Measurements from ENCODE around the gene CLEC2A. TPM values are rescaled to one million over a fixed set of nuclear protein-coding genes. Genes with fewer than 3 reads are reported as not detected.
"Not testable (repeated sequence)": the region's sequence is repeated elsewhere in the genome, so short reads cannot be mapped to it uniquely, and the experiment has no call there.

Gene CLEC2A, protein sequence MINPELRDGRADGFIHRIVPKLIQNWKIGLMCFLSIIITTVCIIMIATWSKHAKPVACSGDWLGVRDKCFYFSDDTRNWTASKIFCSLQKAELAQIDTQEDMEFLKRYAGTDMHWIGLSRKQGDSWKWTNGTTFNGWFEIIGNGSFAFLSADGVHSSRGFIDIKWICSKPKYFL
- total RNA-seq, result not detected in 2 replicates

DNA sequence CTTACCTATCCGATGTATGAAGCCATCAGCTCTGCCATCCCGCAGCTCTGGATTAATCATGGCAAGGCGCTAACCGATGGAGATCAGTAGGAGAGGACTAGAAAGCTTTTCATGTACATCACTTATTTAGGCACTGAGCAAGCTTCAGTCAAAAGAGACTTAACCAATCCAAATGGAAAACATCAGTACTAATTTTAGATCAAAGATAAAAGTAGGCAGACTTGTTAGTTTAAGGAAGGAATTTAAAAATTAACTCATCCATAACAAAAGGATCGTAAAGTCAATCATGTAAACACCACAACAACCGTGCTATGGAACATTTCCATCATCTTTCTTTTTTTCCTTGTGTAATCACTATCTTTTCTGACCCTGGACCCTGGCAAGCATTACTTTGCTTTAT, at the start of gene CLEC2A:
CLEC2A (minus strand) TSS at position 101 of the 400 bp plus-strand sequence; CDS start at position 60, 41 bp downstream.
- no peak for DNase-seq (ENCODE audit: low read depth, low spot score)

DNA sequence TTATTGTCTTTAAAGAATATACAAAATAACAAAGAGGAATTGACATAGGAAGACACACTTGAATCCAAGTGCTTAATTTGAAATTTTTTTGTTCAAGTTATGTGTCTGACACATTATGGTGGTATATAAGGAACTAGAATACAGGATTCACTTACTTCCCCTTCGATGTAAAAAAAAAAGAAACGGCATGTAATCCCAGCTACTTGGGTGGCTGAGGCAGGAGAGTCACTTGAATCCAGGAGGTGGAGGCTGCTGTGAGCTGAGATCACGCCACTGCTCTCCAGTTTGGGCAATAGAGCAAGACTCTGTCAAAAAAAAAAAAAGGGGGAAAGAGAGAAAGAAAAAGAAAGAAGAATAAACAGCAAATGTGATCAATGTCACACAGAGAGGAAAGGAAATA, 48.0 kb upstream of the CLEC2A start:
- no peak for DNase-seq (ENCODE audit: low read depth, low spot score)

DNA sequence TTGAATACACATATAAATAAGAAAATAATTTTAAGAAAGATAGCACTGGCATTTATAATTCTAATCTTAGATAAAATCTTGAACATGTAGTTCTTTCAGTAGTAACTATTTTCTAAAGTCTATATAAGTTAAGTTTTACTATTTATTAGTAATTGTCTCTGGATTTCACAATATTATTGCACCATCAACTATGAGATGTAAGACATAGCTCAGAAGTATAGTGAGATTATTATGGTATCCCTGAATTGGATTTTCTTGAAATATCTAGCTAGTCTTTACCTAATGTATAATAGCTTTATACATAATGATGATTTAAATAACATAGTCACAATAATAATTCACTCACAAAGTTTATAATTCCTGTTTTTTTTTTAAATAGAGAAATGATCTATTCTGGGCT, 45.7 kb upstream of the CLEC2A start:
- no peak for DNase-seq (ENCODE audit: low read depth, low spot score)

DNA sequence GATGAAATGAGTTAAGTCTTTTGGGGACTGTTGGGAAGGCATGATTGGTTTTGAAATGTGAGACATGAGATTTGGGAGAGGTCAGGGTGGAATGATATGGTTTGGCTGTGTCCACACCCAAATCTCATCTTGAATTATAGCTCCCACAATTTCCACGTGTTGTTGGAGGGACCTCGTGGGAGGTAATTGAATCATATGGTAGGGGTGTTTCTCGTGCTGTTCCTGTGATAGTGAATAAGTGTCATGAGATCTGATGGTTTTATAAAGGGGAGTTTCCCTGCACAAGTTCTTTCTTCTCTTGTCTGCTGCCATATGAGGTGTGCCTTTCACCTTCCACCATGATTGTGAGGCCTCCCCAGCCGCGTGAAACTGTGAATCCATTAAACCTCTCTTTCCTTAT, 44.5 kb upstream of the CLEC2A start:
- not testable (repeated sequence) for DNase-seq (ENCODE audit: low read depth, low spot score)

DNA sequence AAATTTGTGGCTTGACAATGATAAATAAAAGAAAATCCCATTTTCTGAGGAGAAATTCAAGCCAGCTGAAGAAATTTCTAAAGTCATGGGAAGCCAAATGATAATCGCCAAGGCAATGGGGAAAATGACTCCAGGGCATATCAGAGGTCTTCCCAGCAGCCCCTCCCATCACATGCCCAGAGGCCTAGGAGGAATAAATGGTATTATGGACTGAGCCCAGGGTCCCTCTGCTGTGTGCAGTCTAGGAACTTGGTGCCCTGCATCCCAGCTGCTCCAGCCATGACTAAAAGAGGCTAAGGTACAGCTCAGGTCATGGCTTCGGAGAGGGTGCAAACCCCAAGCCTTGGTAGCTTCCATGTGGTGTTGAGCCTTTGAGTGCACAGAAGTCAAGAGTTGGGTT, 43.4 kb upstream of the CLEC2A start:
- no peak for DNase-seq (ENCODE audit: low read depth, low spot score)

DNA sequence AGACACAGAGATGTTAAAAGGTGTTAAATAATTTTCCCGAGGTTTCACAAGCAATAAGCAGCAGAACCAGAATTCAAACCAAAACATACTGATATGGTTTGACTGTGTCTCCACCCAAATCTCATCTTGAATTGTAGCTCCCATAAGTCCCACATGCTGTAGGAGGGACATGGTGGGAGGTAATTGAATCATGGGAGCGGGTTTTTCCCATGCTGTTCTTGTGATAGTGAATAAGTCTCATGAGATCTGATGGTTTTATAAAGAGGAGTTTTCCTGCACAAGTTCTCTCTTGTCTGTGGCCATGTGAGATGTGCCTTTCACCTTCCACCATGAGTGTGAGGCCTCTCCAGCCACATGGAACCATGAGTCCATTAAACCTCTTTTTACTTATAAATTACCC, 42.6 kb upstream of the CLEC2A start:
- DNase-seq (ENCODE audit: low read depth, low spot score), result not testable (repeated sequence)

DNA sequence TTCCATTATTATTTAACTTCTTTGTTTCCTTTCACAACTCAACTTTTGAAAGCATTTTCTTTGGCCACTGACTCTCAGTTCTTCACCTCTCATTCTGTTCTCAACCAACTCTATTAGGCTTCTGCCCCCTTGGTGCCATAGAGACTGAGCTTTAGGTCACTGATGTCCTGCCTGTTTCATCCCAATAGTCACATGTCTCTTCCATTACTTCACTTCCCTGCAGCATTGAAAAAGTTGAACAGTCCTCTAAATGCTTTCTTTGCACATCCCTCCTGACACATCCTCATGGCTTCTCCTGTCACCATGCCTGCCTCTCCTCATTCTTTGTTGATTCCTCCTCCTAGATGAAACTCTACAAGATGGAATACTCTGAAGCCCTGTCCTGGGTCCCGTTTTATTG, 41.8 kb upstream of the CLEC2A start:
- DNase-seq (ENCODE audit: low read depth, low spot score), result no peak

DNA sequence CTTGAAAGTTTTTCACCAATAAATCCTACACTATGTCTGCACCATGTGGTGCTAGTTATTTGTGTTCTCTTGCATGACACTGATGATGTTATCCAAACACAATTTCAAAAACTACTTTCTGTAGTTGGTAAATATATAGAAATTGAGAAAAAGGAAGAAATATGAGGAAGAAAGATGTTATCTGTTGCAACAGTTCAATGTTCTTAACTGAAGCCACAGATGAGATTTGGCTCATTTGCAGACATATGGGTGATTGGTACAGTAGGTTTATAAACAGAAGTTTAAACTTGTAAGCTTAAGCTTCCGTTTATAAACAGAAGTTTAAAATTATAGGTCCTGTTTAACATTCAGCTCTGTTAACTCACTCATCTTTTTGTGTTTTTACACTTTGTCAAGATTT, 39.0 kb upstream of the CLEC2A start, which contains the start of gene CLEC12A:
CLEC12A (plus strand) TSS at position 229 of the 400 bp plus-strand sequence. CDS start 188 bp downstream, outside the sequence.
- DNase-seq (ENCODE audit: low read depth, low spot score), result no peak

DNA sequence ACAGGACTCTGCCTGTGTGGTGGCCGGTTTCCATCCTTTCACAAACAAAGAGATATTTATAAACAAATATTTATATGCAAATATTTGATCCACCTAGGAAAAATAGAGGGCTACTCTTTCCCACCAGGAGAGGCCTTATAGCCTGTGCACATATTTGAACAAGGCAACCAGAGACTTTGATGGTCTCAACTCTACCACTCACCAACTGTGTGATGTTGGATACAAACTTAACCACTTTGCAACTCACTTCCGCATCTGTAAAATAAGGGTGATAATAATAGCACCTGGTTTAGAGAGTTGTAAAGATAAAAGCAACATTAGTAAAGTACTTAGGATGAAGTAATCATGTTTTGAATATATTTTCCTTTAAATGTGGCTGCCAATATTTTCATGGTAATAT, 37.5 kb upstream of the CLEC2A start:
- no peak for DNase-seq (ENCODE audit: low read depth, low spot score)

DNA sequence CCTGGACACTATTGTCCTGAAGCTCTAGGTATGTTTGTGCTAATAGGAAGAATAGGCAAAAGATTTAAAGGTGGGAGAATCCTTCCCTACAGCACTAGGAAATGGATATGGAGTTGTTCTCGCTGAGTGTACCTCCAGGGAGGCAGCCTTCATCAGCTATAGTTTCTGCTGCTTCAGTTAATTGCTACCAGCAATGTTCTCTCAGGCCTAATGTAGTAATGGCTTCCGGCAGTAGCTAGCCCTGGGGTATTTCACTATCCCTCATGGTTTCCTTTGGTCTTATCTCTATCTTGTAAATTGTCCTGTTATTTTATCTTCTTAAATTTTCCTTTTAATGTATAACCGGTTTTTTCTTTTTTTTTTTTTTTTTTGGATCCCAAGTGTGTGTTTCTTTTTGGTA, 29.7 kb upstream of the CLEC2A start:
- no peak for DNase-seq (ENCODE audit: low read depth, low spot score)

DNA sequence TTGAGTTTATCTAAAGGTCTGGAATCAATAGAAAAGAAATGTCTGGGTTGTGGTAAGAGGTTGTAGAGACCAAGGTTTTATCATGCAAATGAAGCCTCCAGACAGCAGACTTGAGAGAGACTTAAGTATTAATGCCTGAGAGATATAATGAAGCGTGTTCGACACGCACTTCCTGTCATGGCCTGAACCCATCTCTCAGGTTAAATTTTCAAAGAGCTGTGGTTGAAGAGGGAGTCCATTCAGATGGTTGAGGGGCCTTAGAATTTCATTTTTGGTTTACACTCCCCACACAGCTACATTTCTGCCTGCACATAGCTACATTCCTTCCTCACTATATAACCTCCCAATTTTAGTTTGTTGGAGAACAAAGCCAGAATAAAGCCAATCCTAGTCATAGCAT, 28.9 kb upstream of the CLEC2A start:
- DNase-seq (ENCODE audit: low read depth, low spot score), result no peak

DNA sequence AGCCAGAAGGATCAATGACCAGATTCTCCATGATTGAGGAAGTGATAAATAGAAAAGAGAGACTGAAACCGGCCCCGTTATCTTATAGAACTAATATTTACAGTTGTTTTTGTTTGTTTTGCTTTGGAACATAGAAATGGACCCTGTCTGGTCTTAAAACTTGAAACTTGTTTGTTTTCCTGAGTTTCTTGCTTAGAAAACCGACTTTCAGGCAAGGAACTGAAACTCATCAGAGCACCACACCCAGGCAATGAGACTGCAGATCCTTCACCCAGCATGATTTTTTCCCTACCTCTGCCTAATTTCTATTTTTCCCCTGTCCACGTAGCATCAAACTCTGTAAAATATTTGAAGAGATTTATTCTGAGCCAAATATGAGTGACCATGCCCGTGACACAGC, 28.4 kb upstream of the CLEC2A start:
- DNase-seq (ENCODE audit: low read depth, low spot score), result no peak

DNA sequence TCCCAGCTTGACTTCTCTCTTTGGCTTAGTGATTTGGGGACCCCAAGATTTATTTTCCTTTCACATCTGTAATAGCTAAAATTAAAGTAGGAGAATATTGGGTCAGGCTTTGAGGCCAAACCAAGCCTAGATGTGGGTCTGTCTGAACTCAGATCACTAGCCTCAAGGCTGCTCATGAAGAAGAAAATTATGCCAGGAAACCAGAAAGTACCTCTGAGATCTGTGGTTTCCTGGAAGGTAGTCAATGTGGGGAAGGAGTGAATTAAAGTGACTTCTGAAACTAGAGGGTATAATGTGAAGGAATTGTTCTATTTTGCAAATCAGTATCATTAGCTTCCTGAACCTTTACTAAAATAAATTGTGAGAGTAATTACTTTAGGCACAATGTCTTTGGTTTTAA, 25.7 kb upstream of the CLEC2A start:
- no peak for DNase-seq (ENCODE audit: low read depth, low spot score)

DNA sequence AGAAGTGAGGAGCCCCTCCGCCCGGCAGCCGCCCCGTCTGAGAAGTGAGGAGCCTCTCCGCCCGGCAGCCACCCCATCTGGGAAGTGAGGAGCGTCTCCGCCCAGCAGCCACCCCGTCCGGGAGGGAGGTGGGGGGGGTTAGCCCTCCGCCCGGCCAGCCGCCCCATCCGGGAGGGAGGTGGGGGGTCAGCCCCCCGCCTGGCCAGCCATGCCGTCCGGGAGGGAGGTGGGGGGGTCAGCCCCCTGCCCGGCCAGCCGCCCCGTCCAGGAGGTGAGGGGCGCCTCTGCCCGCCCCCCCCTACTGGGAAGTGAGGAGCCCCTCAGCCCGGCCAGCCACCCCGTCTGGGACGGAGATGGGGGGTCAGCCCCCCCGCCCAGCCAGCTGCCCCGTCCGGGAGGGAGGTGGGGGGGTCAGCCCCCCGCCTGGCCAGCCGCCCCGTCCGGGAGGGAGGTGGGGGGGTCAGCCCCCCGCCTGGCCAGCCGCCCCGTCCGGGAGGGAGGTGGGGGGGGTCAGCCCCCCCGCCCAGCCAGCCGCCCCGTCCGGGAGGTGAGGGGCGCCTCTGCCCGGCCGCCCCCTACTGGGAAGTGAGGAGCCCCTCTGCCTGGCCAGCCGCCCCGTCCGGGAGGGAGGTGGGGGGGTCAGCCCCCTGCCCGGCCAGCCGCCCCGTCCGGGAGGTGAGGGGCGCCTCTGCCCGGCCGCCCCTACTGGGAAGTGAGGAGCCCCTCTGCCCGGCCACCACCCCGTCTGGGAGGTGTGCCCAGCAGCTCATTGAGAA, 21.0 kb upstream of the CLEC2A start:
- not testable (repeated sequence) for DNase-seq (ENCODE audit: low read depth, low spot score)

DNA sequence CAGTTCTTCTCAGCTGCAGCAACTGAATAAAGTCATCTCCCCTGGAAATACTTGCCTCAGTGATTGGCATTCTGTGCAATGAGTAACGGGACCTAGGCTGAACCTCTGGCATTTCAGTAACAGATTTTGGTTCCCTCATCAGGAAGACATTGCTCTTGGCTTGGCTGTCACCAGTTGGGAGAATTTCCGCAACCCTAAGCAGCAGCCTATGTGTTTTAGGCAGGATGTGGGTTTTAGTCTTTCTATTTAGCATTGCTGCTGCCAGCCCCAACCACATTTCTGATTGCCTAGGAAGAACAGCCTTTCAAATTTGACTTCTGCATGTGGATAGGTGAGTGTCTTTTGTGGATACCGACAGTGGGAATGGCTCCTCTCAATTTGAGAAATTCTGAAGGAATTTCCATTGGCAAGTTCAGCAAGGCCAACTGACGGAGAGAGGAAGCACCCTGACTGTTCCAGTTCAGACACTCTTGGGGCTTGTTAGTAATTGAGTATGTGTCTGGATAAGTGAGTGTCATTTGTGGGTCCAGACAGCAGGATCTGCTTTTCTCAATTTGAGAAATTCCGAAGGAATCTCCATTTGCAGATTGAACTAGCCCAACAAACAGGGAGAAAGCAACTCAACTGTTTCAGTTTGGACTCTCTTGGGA, 19.0 kb upstream of the CLEC2A start:
- DNase-seq (ENCODE audit: low read depth, low spot score), result no peak

DNA sequence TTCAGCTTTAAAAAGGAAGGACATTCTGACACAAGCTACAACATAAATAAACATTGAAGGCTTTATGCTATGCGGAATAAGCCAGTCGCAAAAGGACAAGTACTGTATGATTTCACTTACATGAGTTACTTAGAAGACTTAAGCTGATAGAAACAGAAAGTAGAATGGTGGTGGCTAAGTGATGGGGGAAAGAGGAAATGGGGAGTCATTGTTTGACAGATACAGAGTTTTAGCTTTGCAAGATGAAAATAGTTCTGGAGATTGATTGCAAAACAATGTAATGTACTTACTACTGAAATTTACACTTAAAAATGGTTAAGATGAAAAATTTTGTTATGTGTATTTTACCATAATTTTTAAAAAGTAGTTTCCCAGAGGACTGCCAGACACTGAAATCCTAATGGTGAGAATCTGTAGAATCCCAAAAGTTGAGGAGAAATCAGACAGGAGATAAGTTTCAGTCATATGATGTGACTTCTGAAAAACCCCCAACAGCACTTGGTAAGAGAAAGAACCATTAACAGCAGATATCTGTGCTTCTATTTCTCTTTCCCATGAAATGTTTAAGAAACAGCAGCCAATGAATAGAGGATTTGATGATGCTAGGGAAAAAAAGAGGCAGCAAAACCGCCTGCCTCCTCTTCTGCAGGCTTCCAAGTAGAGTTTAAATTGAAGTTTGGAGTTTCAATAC, 16.6 kb upstream of the CLEC2A start:
- no peak for DNase-seq (ENCODE audit: low read depth, low spot score)

DNA sequence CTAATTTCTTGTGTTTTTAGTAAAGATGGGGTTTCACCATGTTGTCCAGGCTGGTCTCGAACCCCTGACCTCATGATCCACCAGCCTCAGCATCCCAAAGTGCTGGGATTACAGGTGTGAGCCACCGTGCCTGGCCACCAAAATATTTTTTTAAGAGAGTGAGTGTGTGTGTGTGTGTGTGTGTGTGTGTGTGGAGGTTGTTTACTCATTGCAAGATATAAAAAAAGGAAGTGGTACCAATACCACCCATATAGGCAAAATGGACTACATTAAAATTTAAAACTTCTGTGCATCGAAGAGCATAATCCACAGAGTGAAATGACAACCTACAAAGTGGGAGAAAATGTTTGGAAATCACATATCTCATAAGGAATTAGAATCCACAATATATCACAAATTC, 15.5 kb upstream of the CLEC2A start:
- DNase-seq (ENCODE audit: low read depth, low spot score), result no peak

DNA sequence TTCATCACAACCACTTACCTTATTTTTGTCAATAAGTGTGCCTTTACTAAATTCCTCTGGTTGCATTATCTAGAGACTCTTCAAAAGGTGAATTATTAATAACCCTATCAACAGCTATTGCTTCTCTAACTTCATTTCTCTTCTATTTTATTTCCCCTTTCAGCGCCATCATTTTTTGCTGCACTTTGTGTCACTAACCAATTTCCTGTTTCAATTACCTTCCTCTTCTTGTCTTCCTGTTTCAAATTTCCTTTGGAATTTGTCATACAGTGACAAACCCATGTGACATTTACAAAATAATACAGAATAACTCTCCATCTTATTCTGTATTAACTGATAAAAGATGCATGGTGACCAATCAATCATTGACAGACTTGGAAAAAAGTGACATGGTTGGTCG, 12.2 kb upstream of the CLEC2A start:
- DNase-seq (ENCODE audit: low read depth, low spot score), result no peak

DNA sequence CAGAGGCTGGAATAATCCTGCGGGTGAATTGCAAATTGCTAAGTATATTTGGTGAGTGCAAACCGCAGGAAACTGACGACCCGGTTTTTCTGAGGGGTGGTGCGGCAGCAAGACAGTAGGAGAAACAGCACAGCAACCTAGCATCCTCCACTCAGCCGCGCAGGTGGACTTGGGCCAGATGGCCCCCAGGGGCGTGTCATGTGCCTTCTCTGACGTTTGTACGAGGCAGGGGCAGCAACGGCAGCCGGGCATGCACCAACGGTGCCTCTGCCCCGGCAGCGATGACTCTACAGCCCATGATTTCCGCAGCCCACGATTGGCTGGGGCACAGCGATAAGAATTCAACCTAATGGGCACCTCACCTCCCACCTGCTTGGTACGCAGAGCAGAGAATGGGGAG, 11.1 kb upstream of the CLEC2A start:
- DNase-seq (ENCODE audit: low read depth, low spot score), result no peak

DNA sequence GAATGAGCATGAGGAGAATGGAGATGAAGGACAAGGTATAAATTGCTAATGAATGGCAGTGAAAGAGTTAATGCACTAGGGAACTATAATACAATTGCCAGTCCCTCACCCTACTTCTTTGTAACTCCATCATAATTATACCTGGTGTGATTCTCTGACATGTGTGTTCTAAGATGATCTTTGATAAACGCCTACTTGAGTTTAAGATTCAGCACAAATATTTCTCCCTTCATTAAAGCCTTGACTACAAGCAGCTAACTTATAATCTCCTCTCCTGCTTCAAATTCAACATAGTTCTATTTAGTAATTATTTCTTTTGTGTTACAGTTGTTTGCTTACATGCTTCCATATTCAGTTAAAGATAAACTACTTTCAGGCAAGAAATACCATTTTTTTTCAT, 9.7 kb upstream of the CLEC2A start:
- no peak for DNase-seq (ENCODE audit: low read depth, low spot score)

DNA sequence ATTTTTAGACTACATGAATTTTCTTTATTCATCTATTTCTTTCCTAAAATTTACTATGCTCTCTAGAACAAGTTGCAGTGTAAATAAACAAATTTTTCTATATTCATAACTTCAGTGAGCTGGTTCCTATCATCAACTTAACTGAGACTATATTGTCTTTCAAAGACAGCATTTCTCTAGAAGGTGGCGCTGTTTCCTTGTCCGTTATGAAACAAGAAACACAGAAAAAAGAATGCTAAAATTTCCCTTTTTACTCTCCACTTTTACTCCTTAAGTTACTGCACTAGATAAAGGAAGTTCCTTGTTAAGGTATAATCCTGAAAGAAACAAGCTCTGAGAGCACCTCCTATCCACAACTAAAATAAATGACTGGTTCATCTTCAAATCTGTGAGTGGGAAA, 8.2 kb upstream of the CLEC2A start:
- no peak for DNase-seq (ENCODE audit: low read depth, low spot score)

DNA sequence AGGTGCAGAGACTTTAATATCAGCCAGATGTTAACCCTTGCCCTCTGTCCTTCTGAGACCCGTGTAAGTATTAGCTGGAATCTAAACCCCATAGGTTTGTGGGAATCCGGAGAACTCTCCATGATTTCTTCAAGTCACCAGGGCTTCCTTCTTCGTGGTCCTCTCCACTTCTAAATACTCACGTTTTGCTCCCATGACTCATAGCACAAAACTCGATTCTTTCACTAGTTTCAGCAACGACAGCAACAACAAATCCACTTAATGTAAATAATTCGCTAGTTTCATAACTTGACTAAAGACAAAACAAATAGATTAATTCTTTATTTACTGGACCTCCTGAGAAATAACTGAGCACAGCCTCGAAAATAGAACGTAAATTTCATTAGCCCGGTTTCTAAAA, 4.4 kb upstream of the CLEC2A start:
- DNase-seq (ENCODE audit: low read depth, low spot score), result no peak

Data from pulmonary artery endothelial cell (primary cell).